DOHH2 (cell line): ENCODE measurements around the gene FRMPD1.

Experiments
- H3F3A ChIP-seq: fragments of 200-600 bp; sonication (generic), shearing (Covaris generic); 2 replicates; pipeline ENCODE4 v1.6.0; 2016; ENCODE audit warnings: antibody characterized with exemption, mild to moderate bottlenecking; ENCODE audit not compliant: control insufficient read depth, insufficient read depth
- H3K27ac ChIP-seq: fragments of 200-600 bp; sonication (generic); 2 replicates; pipeline ENCODE4 v1.5.1; 2014; ENCODE audit warnings: low read depth, mild to moderate bottlenecking, low read length, moderate library complexity
- H3K27me3 ChIP-seq: fragments of 200-600 bp; sonication (generic); 2 replicates; pipeline ENCODE4 v1.6.1; 2014; ENCODE audit warnings: mild to moderate bottlenecking, low read length, mixed read lengths; ENCODE audit not compliant: control insufficient read depth
- H3K36me3 ChIP-seq: fragments of 200-600 bp; sonication (generic); 2 replicates; pipeline ENCODE4 v1.6.1; 2014; ENCODE audit warnings: mild to moderate bottlenecking, low read length, moderate library complexity, mixed read lengths; ENCODE audit not compliant: control insufficient read depth
- H3K4me1 ChIP-seq: fragments of 200-600 bp; sonication (generic); 2 replicates; pipeline ENCODE4 v1.6.1; 2014; ENCODE audit warnings: mild to moderate bottlenecking, low read length, mixed read lengths; ENCODE audit not compliant: control insufficient read depth
- H3K4me2 ChIP-seq: fragments of 200-600 bp; sonication (generic); 2 replicates; pipeline ENCODE4 v1.6.0; 2014; ENCODE audit warnings: mild to moderate bottlenecking, low read length, moderate library complexity
- H3K4me3 ChIP-seq: fragments of 200-600 bp; sonication (generic); 2 replicates; pipeline ENCODE4 v1.5.1; 2014; ENCODE audit warnings: mild to moderate bottlenecking, low read length, mixed read lengths
- H3K79me2 ChIP-seq: fragments of 200-600 bp; sonication (generic); 2 replicates; pipeline ENCODE4 v1.6.1; 2014; ENCODE audit warnings: mild to moderate bottlenecking, low read length, mixed read lengths; ENCODE audit not compliant: control insufficient read depth
- H3K9me2 ChIP-seq: fragments of 200-600 bp; sonication (generic); replicated peaks from 2 replicates; pipeline ENCODE4 v1.6.1; 2014; ENCODE audit warnings: mild to moderate bottlenecking, low read length, mixed read lengths; ENCODE audit not compliant: control insufficient read depth
- H3K9me3 ChIP-seq: fragments of 200-600 bp; sonication (generic); 2 replicates; pipeline ENCODE4 v1.6.1; 2014; ENCODE audit warnings: antibody characterized with exemption, low read length, mixed read lengths; ENCODE audit not compliant: control insufficient read depth, insufficient read depth
- H4K20me1 ChIP-seq: fragments of 200-600 bp; sonication (generic); 2 replicates; pipeline ENCODE4 v1.6.0; 2014; ENCODE audit warnings: low read depth, mild to moderate bottlenecking, antibody characterized with exemption, low read length, moderate library complexity; ENCODE audit not compliant: control insufficient read depth, insufficient read depth
- EZH2phosphoT487 ChIP-seq: fragments of 200-600 bp; sonication (generic); IDR thresholded peaks from 2 replicates; pipeline ENCODE4 v1.6.1; 2017; ENCODE audit warnings: borderline replicate concordance, mild to moderate bottlenecking, antibody characterized with exemption, low read length, moderate library complexity, mixed read lengths
- TF ChIP-seq, protein P1 (sequence below): fragments of 200-600 bp; sonication (generic); IDR thresholded peaks from one replicate; pipeline ENCODE4 v1.5.1; 2014; ENCODE audit warnings: antibody characterized with exemption, mild to moderate bottlenecking, low read depth, low read length; ENCODE audit not compliant: poor library complexity, severe bottlenecking

The FRMPD1 gene

DNA sequence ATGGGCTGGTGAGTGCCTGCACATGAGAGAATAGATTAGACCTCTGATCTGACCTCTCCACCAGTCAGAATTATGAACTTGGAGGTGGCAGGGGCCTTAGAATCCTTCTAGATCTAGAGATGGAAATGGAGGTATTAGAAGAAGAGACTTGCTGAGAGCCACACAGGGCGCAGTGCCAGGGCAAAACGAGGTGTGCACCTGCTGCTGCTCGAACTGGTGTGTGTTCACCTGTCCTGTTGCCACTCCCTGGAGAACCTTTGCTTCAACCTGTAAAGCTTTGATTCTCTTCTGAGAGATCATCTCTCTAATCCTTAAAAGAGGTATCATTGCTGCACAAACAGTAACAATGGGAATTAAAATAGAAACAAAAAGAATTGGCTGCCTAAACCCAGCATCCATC is 24.9 kb downstream of the FRMPD1 start:
- Histone ChIP-seq H3K79me2 (no peaks in the 10 kb centered on the region), H3K36me3 (no peaks in the 10 kb centered on the region), H3K9me2 (no peaks in the 10 kb centered on the region), H3K27me3 (peaks cover 24% of the 10 kb centered on the region), H3K9me3 (no peaks in the 10 kb centered on the region), H3K4me2 (no peak overlapping the region), H4K20me1 (no peaks in the 10 kb centered on the region), H3K4me1 (no peaks in the 10 kb centered on the region), H3K4me3 (no peak overlapping the region), H3K27ac (no peak overlapping the region), H3F3A (no peaks in the 10 kb centered on the region)
- TF ChIP-seq, protein P1, sequence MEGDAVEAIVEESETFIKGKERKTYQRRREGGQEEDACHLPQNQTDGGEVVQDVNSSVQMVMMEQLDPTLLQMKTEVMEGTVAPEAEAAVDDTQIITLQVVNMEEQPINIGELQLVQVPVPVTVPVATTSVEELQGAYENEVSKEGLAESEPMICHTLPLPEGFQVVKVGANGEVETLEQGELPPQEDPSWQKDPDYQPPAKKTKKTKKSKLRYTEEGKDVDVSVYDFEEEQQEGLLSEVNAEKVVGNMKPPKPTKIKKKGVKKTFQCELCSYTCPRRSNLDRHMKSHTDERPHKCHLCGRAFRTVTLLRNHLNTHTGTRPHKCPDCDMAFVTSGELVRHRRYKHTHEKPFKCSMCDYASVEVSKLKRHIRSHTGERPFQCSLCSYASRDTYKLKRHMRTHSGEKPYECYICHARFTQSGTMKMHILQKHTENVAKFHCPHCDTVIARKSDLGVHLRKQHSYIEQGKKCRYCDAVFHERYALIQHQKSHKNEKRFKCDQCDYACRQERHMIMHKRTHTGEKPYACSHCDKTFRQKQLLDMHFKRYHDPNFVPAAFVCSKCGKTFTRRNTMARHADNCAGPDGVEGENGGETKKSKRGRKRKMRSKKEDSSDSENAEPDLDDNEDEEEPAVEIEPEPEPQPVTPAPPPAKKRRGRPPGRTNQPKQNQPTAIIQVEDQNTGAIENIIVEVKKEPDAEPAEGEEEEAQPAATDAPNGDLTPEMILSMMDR, result no peak
- TF ChIP-seq EZH2phosphoT487, result no peak

DNA sequence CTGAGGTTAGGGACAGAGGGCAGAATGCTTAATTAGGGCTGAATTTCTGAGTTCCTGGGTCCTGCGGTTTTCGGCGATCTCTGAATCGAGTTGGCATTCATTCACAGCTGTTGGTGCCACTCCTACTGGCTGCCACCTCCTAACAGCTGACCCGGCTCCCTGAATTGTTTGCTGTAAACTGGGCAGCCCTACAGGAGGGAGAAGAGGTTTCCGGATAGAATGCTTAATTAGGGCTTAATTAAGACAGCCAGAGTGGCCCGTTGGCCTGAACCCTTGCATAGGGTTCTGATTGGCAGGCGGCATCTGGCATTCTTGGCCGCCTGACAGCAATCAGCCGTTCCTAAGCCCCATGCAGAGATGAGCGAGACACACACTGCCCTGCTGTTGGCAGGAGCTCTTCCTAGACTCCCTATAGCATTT is 25.7 kb downstream of the FRMPD1 start:
- H3K4me1 ChIP-seq, result no peaks in the 10 kb centered on the region
- no peak overlapping the region for H3K4me2 ChIP-seq
- peaks cover 18% of the 10 kb centered on the region for H3K27me3 ChIP-seq
- H4K20me1 ChIP-seq, result no peaks in the 10 kb centered on the region
- TF ChIP-seq, protein P1, result no peak
- TF ChIP-seq EZH2phosphoT487, result no peak
- no peaks in the 10 kb centered on the region for H3F3A ChIP-seq
- no peaks in the 10 kb centered on the region for H3K9me3 ChIP-seq
- H3K79me2 ChIP-seq, result no peaks in the 10 kb centered on the region
- no peak overlapping the region for H3K4me3 ChIP-seq
- no peaks in the 10 kb centered on the region for H3K36me3 ChIP-seq
- no peak overlapping the region for H3K27ac ChIP-seq
- no peaks in the 10 kb centered on the region for H3K9me2 ChIP-seq

DNA sequence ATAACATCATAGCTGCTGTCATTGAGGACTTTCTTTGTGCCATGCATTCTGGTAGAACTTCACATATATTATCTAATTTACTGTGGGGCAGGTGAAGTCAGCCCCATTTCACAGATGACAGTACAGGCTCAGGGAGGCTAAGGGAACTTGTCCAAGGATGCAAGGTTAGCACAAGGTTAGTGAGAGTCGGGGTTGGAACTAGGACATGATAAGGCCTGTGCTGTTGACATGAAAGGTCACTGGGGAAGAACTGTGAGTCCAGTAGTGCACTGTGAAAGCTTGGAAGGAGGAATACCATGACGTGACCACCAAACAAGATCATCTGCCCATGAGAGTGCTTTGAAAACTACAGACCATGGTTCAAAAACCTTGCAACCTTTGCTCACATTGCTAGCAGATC is 26.7 kb downstream of the FRMPD1 start:
- Histone ChIP-seq H3K9me2 (no peaks in the 10 kb centered on the region), H3K27me3 (peaks cover 22% of the 10 kb centered on the region), H3K36me3 (no peaks in the 10 kb centered on the region), H3K4me3 (no peak overlapping the region), H3K9me3 (no peaks in the 10 kb centered on the region), H4K20me1 (no peaks in the 10 kb centered on the region), H3K27ac (no peak overlapping the region), H3K79me2 (no peaks in the 10 kb centered on the region), H3F3A (no peaks in the 10 kb centered on the region), H3K4me2 (no peak overlapping the region), H3K4me1 (no peaks in the 10 kb centered on the region)
- no peak for TF ChIP-seq EZH2phosphoT487
- TF ChIP-seq, protein P1, result no peak

DNA sequence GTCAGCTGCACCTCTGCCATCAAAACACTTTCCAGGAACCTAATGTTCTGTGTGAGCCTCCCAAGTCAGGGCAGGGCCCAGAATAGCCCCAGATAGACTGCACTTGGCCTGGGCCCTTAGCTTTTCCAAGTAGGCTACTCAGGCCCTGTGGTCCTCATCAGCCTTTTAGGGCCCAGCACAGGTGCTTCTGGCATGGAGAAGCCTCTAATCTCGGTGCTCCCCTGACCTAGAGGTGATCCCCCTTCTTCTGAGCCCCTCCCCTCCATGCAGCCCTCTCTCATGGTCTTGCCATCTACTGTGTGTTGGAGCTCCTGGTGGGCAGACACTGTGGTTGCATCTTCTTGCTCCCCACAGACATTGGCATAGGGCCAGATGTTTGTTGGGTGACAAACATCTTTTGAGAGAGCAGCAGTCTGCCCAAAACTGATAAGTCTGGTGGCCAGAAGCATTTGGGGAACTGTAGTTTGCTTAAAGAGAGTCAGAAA is 28.1 kb downstream of the FRMPD1 start:
- Histone ChIP-seq H3K9me3 (no peaks in the 10 kb centered on the region), H3K79me2 (no peaks in the 10 kb centered on the region), H3K4me3 (no peak overlapping the region), H3K36me3 (no peaks in the 10 kb centered on the region), H3K27ac (no peak overlapping the region), H4K20me1 (no peaks in the 10 kb centered on the region), H3F3A (no peaks in the 10 kb centered on the region), H3K27me3 (peaks cover 31% of the 10 kb centered on the region), H3K4me1 (no peaks in the 10 kb centered on the region), H3K4me2 (no peak overlapping the region), H3K9me2 (no peaks in the 10 kb centered on the region)
- no peak for TF ChIP-seq EZH2phosphoT487
- TF ChIP-seq, protein P1, result no peak
